OCI-LY1 (cell line): ENCODE measurements around the gene MARF1.

Source experiments
- H2AFZ ChIP-seq: fragments of 200-600 bp; sonication (generic), shearing (Covaris generic); 2 replicates; pipeline ENCODE4 v1.6.0; 2014; ENCODE audit warnings: antibody characterized with exemption, mild to moderate bottlenecking, low read length
- H3F3A ChIP-seq: fragments of 200-600 bp; sonication (generic), shearing (Covaris generic); 2 replicates; pipeline ENCODE4 v1.6.0; 2014; ENCODE audit warnings: mild to moderate bottlenecking, antibody characterized with exemption, low read length, moderate library complexity; ENCODE audit not compliant: insufficient read depth
- H3K27ac ChIP-seq: fragments of 200-600 bp; sonication (generic); 2 replicates; pipeline ENCODE4 v1.5.1; 2014; ENCODE audit warnings: low read length, mixed run types, mild to moderate bottlenecking, low read depth; ENCODE audit not compliant: poor library complexity, severe bottlenecking
- H3K27me3 ChIP-seq: fragments of 200-600 bp; sonication (generic); 2 replicates; pipeline ENCODE4 v1.6.0; 2014; ENCODE audit warnings: antibody characterized with exemption, mild to moderate bottlenecking, low read length, moderate library complexity; ENCODE audit not compliant: insufficient read depth
- H3K36me3 ChIP-seq: fragments of 200-600 bp; sonication (generic); 2 replicates; pipeline ENCODE4 v1.6.1; 2014; ENCODE audit warnings: mild to moderate bottlenecking, antibody characterized with exemption, low read length, moderate library complexity, mixed read lengths; ENCODE audit not compliant: insufficient read depth
- H3K4me1 ChIP-seq: fragments of 200-600 bp; sonication (generic); 2 replicates; pipeline ENCODE4 v1.5.1; 2014; ENCODE audit warnings: mild to moderate bottlenecking, low read length, moderate library complexity; ENCODE audit not compliant: insufficient read depth, severe bottlenecking
- H3K4me2 ChIP-seq: fragments of 200-600 bp; sonication (generic), shearing (Covaris generic); 2 replicates; pipeline ENCODE4 v1.6.1; 2014; ENCODE audit warnings: low read length
- H3K4me3 ChIP-seq: fragments of 200-600 bp; sonication (generic); 2 replicates; pipeline ENCODE4 v1.5.1; 2014; ENCODE audit warnings: low read length, low read depth, mild to moderate bottlenecking, mixed read lengths; ENCODE audit not compliant: poor library complexity, severe bottlenecking
- H3K79me2 ChIP-seq: fragments of 200-600 bp; shearing (Covaris generic); 2 replicates; pipeline ENCODE4 v1.6.1; 2016; ENCODE audit warnings: mixed run types, low read length, mixed read lengths; ENCODE audit not compliant: insufficient read depth
- H3K9ac ChIP-seq: fragments of 200-600 bp; sonication (generic), shearing (Covaris generic); 2 replicates; pipeline ENCODE4 v1.6.1; 2014; ENCODE audit warnings: mild to moderate bottlenecking, low read length, mixed read lengths
- H3K9me2 ChIP-seq: fragments of 200-600 bp; sonication (generic), shearing (Covaris generic); 2 replicates; pipeline ENCODE4 v1.6.1; 2014; ENCODE audit warnings: low read depth, mild to moderate bottlenecking, low read length, mixed read lengths
- H3K9me3 ChIP-seq: fragments of 200-600 bp; shearing (Covaris generic); 2 replicates; pipeline ENCODE4 v1.6.1; 2014; ENCODE audit warnings: low read length, mixed read lengths
- H4K20me1 ChIP-seq: fragments of 200-600 bp; sonication (generic), shearing (Covaris generic); 2 replicates; pipeline ENCODE4 v1.6.0; 2016; ENCODE audit warnings: mild to moderate bottlenecking, low read length; ENCODE audit not compliant: insufficient read depth
- CTCF ChIP-seq: fragments of 200-600 bp; sonication (generic), shearing (Covaris generic); IDR thresholded peaks from 2 replicates; pipeline ENCODE4 v1.5.1; 2017; ENCODE audit warnings: mild to moderate bottlenecking, antibody characterized with exemption, low read length, moderate library complexity, mixed read lengths
- EZH2 ChIP-seq: fragments of 200-600 bp; sonication (generic), shearing (Covaris generic); IDR thresholded peaks from 2 replicates; pipeline ENCODE4 v1.8.0; 2017; ENCODE audit warnings: borderline replicate concordance, mixed run types, mild to moderate bottlenecking, antibody characterized with exemption, low read length, moderate library complexity, mixed read lengths

Gene MARF1

GRCh38 chr16:15602285-15603044 is 40.5 kb downstream of the MARF1 start:
- Histone ChIP-seq H3K9me3 (no peaks in the 10 kb centered on the region), H3K4me2 (no peak overlapping the region), H2AFZ (no peak overlapping the region), H3K4me3 (no peak overlapping the region), H3K27ac (no peak overlapping the region), H3F3A (no peaks in the 10 kb centered on the region), H3K27me3 (no peaks in the 10 kb centered on the region), H3K36me3 (peaks cover 97% of the 10 kb centered on the region), H3K79me2 (no peaks in the 10 kb centered on the region), H3K4me1 (no peaks in the 10 kb centered on the region), H3K9me2 (no peaks in the 10 kb centered on the region), H4K20me1 (no peaks in the 10 kb centered on the region), H3K9ac (no peak overlapping the region)
- no peak for TF ChIP-seq EZH2
- no peak for TF ChIP-seq CTCF

- H3K27ac ChIP-seq, result no peak overlapping the region
- no peak overlapping the region for H3K9ac ChIP-seq
- H3K27me3 ChIP-seq, result no peaks in the 10 kb centered on the region
- TF ChIP-seq EZH2 (no peak), CTCF (no peak)
- no peak overlapping the region for H2AFZ ChIP-seq
- H3K4me3 ChIP-seq, result no peak overlapping the region
- no peaks in the 10 kb centered on the region for H3K9me3 ChIP-seq
- no peaks in the 10 kb centered on the region for H3K9me2 ChIP-seq
- peaks cover 98% of the 10 kb centered on the region for H3K36me3 ChIP-seq
- no peaks in the 10 kb centered on the region for H3K4me1 ChIP-seq
- H3F3A ChIP-seq, result no peaks in the 10 kb centered on the region
- H3K79me2 ChIP-seq, result no peaks in the 10 kb centered on the region
- no peak overlapping the region for H3K4me2 ChIP-seq
- no peaks in the 10 kb centered on the region for H4K20me1 ChIP-seq
These were observed 41.6 kb downstream of the MARF1 start for GRCh38 chr16:15601212-15601879.

GRCh38 chr16:15599303-15600070 is 43.5 kb downstream of the MARF1 start:
- H3K27ac ChIP-seq, result no peak overlapping the region

More at GRCh38 chr16:15599303-15600070, 43.5 kb downstream of the MARF1 start:
- no peaks in the 10 kb centered on the region for H3K9me2 ChIP-seq
- no peaks in the 10 kb centered on the region for H3F3A ChIP-seq
- H3K9me3 ChIP-seq, result no peaks in the 10 kb centered on the region
- H2AFZ ChIP-seq, result no peak overlapping the region
- H4K20me1 ChIP-seq, result no peaks in the 10 kb centered on the region
- H3K79me2 ChIP-seq, result no peaks in the 10 kb centered on the region
- no peak overlapping the region for H3K9ac ChIP-seq
- H3K36me3 ChIP-seq, result peaks cover 97% of the 10 kb centered on the region
- no peak overlapping the region for H3K4me2 ChIP-seq
- no peaks in the 10 kb centered on the region for H3K27me3 ChIP-seq
- H3K4me1 ChIP-seq, result peaks cover 7% of the 10 kb centered on the region
- no peak overlapping the region for H3K4me3 ChIP-seq
- TF ChIP-seq CTCF (no peak), EZH2 (no peak)
